Activated naive CD4-positive, alpha-beta T cell (primary cell): Measurements from ENCODE around the gene TMEM51.

ENCODE experiments used
- DNase-seq, 4 experiments: peaks; one replicate each; lab custom pipeline; 2025; lab: John Stamatoyannopoulos, UW

Gene TMEM51

DNA sequence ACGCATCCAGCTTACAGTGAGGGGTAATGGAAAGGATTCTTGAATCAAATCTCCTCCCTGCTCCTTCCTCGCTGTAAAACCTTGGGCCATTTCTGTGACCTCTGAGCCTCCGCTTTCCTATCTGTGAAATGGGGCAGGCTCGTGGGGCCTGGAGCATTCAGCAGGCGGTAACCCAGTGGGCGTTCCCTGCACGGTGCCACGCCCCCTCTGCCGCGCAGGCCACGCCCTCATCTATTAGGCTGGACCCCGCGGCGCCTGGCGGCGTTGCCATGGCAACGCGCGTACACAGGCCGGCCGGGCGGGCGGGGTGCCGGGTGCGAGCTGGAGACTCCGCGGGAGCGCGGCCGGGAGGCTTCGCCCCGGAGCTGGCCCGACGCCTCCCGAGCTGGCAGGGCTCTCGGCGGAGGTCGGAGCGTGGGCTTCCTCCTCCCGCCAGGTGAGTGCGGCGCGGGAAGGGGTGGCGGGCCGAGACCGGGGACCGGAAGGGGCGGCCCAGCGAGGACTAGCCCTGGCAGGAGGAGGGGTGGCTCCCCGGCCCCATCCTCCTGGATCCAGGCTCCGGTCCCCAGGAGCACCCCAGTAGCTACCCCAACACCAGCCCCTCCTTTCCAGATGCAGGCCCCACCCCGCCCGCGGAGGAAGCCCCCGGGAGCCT lies 93.5 kb downstream of the TMEM51 start, which contains the start of gene FHAD1:
FHAD1 (plus strand) TSS at position 264 of the 655 bp plus-strand sequence. CDS start 4,562 bp downstream, outside the sequence.
- peak in 1 of 4 experiments; percentile 5 for DNase-seq

- no peak for DNase-seq
These were observed 94.7 kb downstream of the TMEM51 start for GRCh38 chr1:15248216-15248615.

DNA sequence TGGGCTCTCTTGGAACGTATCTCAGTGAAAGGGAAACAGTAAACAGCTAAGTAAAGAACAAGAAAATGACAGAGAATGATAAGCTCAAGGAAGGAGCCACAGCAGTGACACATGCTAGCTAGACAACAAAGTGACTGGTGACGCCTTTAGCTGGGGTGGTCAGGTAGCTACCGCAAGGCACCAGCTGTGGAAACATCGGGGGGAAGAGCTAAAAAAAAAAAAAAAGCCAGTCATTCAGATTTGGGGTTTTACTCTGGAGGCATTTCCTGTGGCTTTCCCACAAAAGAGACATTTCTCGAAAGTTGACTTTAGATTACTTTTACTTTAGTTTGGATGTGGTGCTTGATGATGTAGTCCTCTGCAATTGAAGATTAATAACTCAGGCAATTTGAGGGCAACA lies 95.5 kb downstream of the TMEM51 start:
- DNase-seq, result no peak

GRCh38 chr1:15251857-15252835 lies 98.6 kb downstream of the TMEM51 start:
- DNase-seq, result no peak

- DNase-seq, result no peak
These were observed 101.0 kb downstream of the TMEM51 start for GRCh38 chr1:15254559-15254958.

GRCh38 chr1:15255582-15256149 lies 102.1 kb downstream of the TMEM51 start:
- DNase-seq, result no peak

GRCh38 chr1:15256584-15256983 lies 103.0 kb downstream of the TMEM51 start:
- no peak for DNase-seq

- no peak for DNase-seq
These were observed 103.8 kb downstream of the TMEM51 start for GRCh38 chr1:15257309-15257708.

DNA sequence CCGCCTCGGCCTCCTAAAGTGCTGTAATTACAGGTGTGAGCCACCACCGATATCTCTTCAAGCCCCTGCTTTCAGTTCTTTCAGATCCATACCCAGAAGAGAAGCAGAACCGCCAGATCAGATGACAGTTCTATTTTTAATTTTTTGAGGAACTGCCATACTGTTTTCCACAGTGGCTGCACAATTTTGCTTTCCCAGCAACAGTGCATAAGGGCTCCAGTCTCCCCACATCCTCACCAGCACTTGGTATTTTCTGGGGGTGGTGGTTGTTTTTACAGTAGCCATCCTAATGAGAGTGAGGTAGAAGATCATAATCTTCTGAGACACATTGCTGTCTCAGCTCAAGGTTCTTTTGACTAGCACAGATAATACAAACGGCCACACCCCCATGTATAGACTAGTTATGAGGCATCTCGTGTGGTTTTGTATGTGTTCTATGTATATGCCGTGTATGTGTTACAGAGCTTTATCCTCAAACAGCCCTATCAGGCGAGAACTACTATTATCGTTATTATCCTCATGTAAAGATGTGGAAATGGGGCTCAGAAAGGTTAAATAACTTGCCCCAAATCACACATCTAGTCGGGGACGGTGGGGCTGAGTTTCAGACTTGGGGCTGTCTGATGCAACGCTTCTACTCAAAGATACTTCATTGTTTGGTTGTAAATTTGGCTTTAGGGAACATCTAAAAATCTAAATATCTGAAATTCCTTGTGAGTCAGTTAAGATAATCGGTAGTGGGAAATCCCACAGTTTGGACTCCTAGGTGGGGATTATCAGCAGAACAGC lies 105.5 kb downstream of the TMEM51 start:
- no peak for DNase-seq

DNA sequence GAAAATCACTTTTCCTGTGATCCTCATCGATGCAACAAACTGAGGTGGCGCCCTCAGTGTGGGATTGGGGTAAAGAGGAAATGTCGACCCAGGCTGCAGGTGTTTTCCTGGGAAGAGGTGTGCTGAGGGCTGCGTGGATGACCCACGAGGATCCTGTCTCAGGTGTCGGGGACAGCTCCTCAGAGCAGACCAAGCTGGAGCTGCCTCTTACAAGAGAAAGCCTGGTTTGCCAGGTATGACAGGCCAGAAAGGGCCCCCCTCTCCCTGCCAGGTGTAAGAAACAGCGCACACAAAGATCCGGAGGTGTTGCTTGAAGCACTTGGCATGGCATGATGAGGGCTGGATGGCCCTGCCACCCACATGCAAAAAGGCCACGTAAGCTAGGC lies 106.1 kb downstream of the TMEM51 start:
- no peak for DNase-seq

DNA sequence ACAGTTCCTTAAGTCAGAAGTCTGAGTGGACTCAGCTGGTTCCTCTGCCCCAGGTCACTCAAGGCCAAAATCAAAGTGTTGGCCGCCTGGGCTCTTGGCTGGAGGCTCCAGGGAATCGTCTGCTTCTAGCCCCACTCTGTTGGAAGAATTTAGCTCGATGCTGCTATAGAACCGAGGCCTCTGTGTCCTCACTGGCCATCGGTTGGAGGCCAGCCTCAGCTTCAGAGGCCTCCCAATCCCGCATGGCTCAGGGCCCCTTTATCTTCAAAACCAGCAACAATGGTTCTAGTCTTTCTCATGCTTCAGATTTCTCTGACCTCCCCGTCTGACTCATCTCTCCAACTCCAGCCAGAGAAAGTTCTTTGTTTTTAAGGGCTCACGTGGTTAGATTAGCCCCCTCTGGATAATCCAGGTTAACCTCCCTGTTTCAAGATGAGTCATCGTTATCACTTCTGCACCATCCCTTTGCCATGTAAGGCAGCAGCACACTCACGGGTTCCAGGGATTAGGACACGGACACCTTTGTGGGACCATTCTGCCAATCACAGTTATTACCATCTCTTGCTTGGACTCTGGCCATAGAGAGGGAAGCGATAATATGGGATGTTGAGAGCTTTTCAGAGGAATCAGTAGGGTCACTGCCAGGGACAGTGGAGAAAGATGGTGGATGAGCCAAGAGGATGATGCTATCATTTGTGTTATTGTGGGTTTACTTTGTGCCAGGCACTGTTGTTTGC lies 107.0 kb downstream of the TMEM51 start:
- DNase-seq, result no peak

DNA sequence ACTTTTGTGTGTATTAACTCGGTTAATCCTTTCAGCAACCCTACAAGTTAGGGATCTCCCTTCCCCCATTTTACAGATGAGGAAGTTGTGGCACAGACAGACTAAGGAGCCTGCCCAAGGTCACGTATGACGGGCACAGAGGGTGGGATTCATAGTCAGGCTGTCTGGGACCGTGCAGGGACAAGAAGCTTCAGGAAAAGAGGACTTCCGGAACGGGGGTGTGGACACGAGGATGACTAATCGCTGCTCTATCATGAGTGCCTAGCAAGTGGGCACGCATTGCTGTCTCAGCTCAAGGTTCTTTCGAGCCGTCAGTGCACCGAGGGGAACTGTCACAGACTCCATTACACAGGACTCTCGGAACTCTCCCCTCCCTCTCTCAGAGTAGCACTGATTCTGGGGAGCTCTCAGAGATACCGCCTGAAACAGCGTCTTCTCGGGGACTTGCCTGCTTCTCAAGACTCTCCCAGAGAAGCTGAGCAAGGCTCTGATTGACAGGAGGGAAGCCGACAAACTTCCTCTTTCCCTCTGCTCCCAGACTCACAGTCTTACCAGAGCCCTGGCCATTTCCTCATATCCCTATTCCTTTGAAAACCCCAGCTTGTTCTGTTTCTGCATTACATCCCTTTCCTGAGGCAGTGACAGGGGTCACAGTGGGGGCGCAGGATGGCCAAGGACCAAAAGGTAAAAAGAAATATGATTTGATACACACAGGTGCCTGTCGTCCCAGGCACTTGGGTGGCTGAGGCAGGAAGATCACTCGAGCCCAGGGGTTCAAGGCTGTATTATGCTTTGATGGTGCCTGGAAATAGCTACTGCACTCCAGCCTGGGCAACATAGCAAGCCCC lies 107.8 kb downstream of the TMEM51 start:
- no peak for DNase-seq

DNA sequence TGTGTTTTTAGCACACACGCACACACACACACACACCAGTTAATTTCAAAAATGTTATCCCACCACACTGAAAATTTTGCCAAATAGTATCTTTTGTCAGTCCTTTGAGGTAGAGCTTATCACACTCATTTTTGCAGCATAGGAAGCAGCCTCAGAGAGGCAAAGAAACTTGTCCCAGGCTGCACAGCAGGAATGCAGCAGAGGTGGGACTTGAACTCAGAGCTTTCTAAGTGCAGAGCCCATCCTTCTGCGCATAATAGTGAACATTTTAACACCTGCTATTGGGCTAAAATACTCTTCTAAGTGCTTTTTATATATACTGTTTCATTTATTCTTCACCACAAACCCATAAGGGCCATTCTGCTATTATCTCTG lies 108.4 kb downstream of the TMEM51 start:
- no peak for DNase-seq

GRCh38 chr1:15262706-15263105 lies 109.2 kb downstream of the TMEM51 start:
- DNase-seq, result no peak

GRCh38 chr1:15264769-15265168 lies 111.2 kb downstream of the TMEM51 start:
- DNase-seq, result no peak
